H1 (cell line): ENCODE results near the gene MARCHF10. TPM values are rescaled to one million over a fixed set of nuclear protein-coding genes. Genes with fewer than 3 reads are reported as not detected.

Source experiments
- POLR2AphosphoS5 ChIP-seq: IDR thresholded peaks from 2 replicates; pipeline ENCODE4 v1.6.1; 2011; ENCODE audit warnings: low read depth, low read length
- polyA plus RNA-seq, 7 experiments: library from polyadenylated mRNA; depleted of rRNA in 3 of 7; stranded (reverse) in 5 of 7; unstranded in 2 of 7; fragments of >200 nt in 5 of 7; fragments of 200-250 nt in 2 of 7; gene quantifications; 1 replicate in 5 of 7; 2 replicates in 1 of 7; 4 replicates in 1 of 7; pipeline versions ENCODE4 v1.2.1 to v1.2.3, GENCODE V29; 2011 to 2013; ENCODE audit warnings: missing spikeins in 2 of 7, mixed read lengths in 2 of 7
- total RNA-seq: library from RNA; stranded (reverse); fragmentation: NEBNext Ultra II Directional; extraction: Animal tissue kit (Norgen Biotek cat#: 25700); gene quantifications from 2 replicates; pipeline ENCODE4 v1.2.1, GENCODE V29; 2021

The MARCHF10 gene
- total and polyA plus RNA-seq, 2 of the 8 experiments (the other 6 are each of a cell fraction or from before 2014, with no cell fraction given), result 0.48 to 0.73 TPM

DNA sequence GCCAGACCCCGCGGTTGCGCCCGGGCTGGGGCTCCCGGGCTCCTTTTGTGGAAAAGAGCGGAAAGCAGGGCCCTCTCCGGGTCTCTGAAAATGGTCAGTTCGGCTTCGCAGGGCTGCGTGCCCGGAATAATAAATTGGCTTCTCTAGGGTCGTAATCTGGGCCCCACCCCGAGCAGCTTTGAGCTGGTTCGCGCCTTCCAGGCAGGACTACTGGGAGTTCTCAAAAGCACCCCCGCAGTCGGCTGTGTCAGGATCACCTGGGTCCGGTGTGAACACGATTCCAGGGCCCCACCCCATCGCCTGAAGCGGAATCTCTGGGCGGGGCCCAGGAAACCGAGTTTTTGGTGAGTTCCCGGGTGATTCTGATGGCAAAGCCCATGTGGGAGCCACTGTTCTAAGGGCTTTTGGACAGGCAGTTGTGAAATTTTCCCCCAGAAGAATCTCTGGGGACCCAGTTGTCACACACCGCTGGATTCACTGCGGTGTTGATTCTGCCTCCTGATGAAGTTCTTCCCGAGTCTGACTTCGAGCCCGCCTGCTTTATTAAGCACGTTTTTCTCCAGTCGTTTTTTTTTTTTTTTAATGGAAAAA, 103.6 kb downstream of the MARCHF10 start (continued):
- TF ChIP-seq POLR2AphosphoS5, result peak; percentile 23; the same call in 1 of the 2 replicates
